ENCODE data around the gene HOXD1. TPM values are rescaled to one million over a fixed set of nuclear protein-coding genes. Genes with fewer than 3 reads are reported as not detected.

HOXD1 gene
- total RNA-seq, 4 donors from 2014 or later: 0.11 to 0.40 TPM; not detected in 2

GRCh38 chr2:176178757-176179295 is 9.6 kb upstream of the HOXD1 start:
- TF ChIP-seq POLR2A (IDR thresholded peaks at IDR 0.05) (no peak), CTCF (IDR thresholded peaks at IDR 0.05) (no peak)
- no peak overlapping the region for H3K27ac ChIP-seq
- H3K9me3 ChIP-seq: no peaks in the 10 kb centered on the region
- peaks cover 38% of the 10 kb centered on the region for H3K27me3 ChIP-seq
- H3K4me1 ChIP-seq: peaks cover 7 to 8% of the 10 kb centered on the region in 2 donors
- no peak for DNase-seq
- intact Hi-C loops (cut with DNase I): no loop called here
- no peaks in the 10 kb centered on the region for H3K36me3 ChIP-seq
- WGBS, 2 donors: 26 to 31% methylated on average over 7 of the region's 7 CpGs
- H3K4me3 ChIP-seq (replicated peaks in 1 of 3): no peak overlapping the region

- Histone ChIP-seq H3K4me1 (peaks cover 7 to 8% of the 10 kb centered on the region in 2 donors), H3K4me3 (replicated peaks in 1 of 3) (no peak overlapping the region), H3K27ac (no peak overlapping the region), H3K27me3 (peaks cover 11% of the 10 kb centered on the region), H3K36me3 (no peaks in the 10 kb centered on the region), H3K9me3 (no peaks in the 10 kb centered on the region)
- TF ChIP-seq CTCF (IDR thresholded peaks at IDR 0.05) (no peak), POLR2A (IDR thresholded peaks at IDR 0.05) (no peak)
- WGBS, 2 donors: 67 to 68% methylated on average over 3 of the region's 3 CpGs
- no peak for DNase-seq
- intact Hi-C loops (cut with DNase I): no loop called here
Observed at GRCh38 chr2:176181551-176181950, 6.9 kb upstream of the HOXD1 start.

- H3K4me1 ChIP-seq: peaks cover 7 to 8% of the 10 kb centered on the region in 2 donors
- WGBS, 2 donors: 75 to 85% methylated on average over 2 to 3 of the region's 3 CpGs
- H3K4me3 ChIP-seq (replicated peaks in 1 of 3): no peak overlapping the region
- no peaks in the 10 kb centered on the region for H3K36me3 ChIP-seq
- no peak for TF ChIP-seq CTCF (IDR thresholded peaks at IDR 0.05)
- TF ChIP-seq POLR2A (IDR thresholded peaks at IDR 0.05): no peak
- peaks cover 11% of the 10 kb centered on the region for H3K27me3 ChIP-seq
- intact Hi-C loops (cut with DNase I): no loop called here
- no peak for DNase-seq
- H3K27ac ChIP-seq: no peak overlapping the region
- H3K9me3 ChIP-seq: no peaks in the 10 kb centered on the region
Observed at GRCh38 chr2:176182671-176183070, 5.8 kb upstream of the HOXD1 start.

GRCh38 chr2:176184749-176185148 is 3.7 kb upstream of the HOXD1 start:
- 64 to 65% methylated on average over 2 of the region's 2 CpGs for WGBS, 2 donors
- Histone ChIP-seq H3K4me3 (replicated peaks in 1 of 3) (no peak overlapping the region), H3K9me3 (no peaks in the 10 kb centered on the region), H3K27me3 (peaks cover 21% of the 10 kb centered on the region), H3K27ac (no peak overlapping the region), H3K36me3 (no peaks in the 10 kb centered on the region), H3K4me1 (peaks cover 6 to 16% of the 10 kb centered on the region in 2 donors)
- DNase-seq: no peak
- intact Hi-C loops (cut with DNase I): no loop called here
- no peak for TF ChIP-seq CTCF (IDR thresholded peaks at IDR 0.05)
- no peak for TF ChIP-seq POLR2A (IDR thresholded peaks at IDR 0.05)

GRCh38 chr2:176186024-176186423 is 2.4 kb upstream of the HOXD1 start:
- intact Hi-C loops (cut with DNase I): no loop called here

More at GRCh38 chr2:176186024-176186423, 2.4 kb upstream of the HOXD1 start:
- H3K4me3 ChIP-seq (replicated peaks in 1 of 3): no peak overlapping the region
- no peaks in the 10 kb centered on the region for H3K36me3 ChIP-seq
- H3K27ac ChIP-seq: no peak overlapping the region
- peaks cover 9 to 17% of the 10 kb centered on the region in 2 donors for H3K4me1 ChIP-seq
- H3K9me3 ChIP-seq: no peaks in the 10 kb centered on the region
- WGBS, 2 donors: 85 to 94% methylated on average over 2 of the region's 2 CpGs
- DNase-seq: no peak
- H3K27me3 ChIP-seq: peaks cover 34% of the 10 kb centered on the region
- no peak for TF ChIP-seq CTCF (IDR thresholded peaks at IDR 0.05)
- TF ChIP-seq POLR2A (IDR thresholded peaks at IDR 0.05): no peak

Data from thyroid gland (tissue), 4 donors.